PC-3 (cell line): ENCODE measurements around the gene HLA-DQA1. TPM values are rescaled to one million over a fixed set of nuclear protein-coding genes. Genes with fewer than 3 reads are reported as not detected.
"Not testable (repeated sequence)": the region's sequence is repeated elsewhere in the genome, so short reads cannot be mapped to it uniquely, and the experiment has no call there.

Experiments used
- ATAC-seq: fragments of 200-7000 bp; cut with Tn5 transposase; 2 replicates; pipeline ENCODE4 v1.9.1; 2020; ENCODE audit warnings: mild to moderate bottlenecking, moderate library complexity
- BruUV-seq: library from RNA; stranded (reverse); fragments of 400-500 nt; replicated peaks from 2 replicates; lab custom pipeline; 2021; lab: Mats Ljungman, UMichigan
- CTCF ChIA-PET: fragments of 300-600 bp; sonication (Branson Sonifier 250); formaldehyde crosslinking; loops from one replicate; lab custom pipeline; 2022; ENCODE audit warnings: antibody characterized with exemption; lab: Charles Lee
- POLR2A ChIA-PET: fragments of 300-600 bp; sonication (Branson Sonifier 250); formaldehyde crosslinking; loops from one replicate; lab custom pipeline; 2022; ENCODE audit warnings: antibody characterized with exemption; ENCODE audit not compliant: unreplicated experiment; lab: Charles Lee
- DNase-seq: peaks from one replicate; pipeline ENCODE4 v3.0.0-alpha.2; 2015
- H2AFZ ChIP-seq: fragments of 300-600 bp; sonication (generic); 2 replicates; pipeline ENCODE4 v1.6.0; 2016; ENCODE audit warnings: antibody characterized with exemption, low read length
- H3F3A ChIP-seq: fragments of 300-600 bp; sonication (generic); one replicate; pipeline ENCODE4 v1.6.0; 2017; ENCODE audit warnings: antibody characterized with exemption, low read length, control low read depth, mild to moderate bottlenecking; ENCODE audit not compliant: unreplicated experiment
- H3K27ac ChIP-seq: fragments of 300-600 bp; sonication (generic); 2 replicates; pipeline ENCODE4 v1.5.1; 2016; ENCODE audit warnings: mild to moderate bottlenecking, low read length
- H3K27me3 ChIP-seq: fragments of 300-600 bp; sonication (generic); 2 replicates; pipeline ENCODE4 v1.6.1; 2016; ENCODE audit warnings: low read length, mixed read lengths
- H3K36me3 ChIP-seq: fragments of 300-600 bp; sonication (generic); 2 replicates; pipeline ENCODE4 v1.6.1; 2016; ENCODE audit warnings: low read depth, mixed run types, low read length, mixed read lengths
- H3K4me1 ChIP-seq: fragments of 300-600 bp; sonication (generic); 2 replicates; pipeline ENCODE4 v1.5.1; 2016; ENCODE audit warnings: low read length; ENCODE audit not compliant: insufficient read depth
- H3K4me2 ChIP-seq: fragments of 300-600 bp; sonication (generic); 2 replicates; pipeline ENCODE4 v1.6.0; 2016; ENCODE audit warnings: low read length
- H3K4me3 ChIP-seq: fragments of 300-600 bp; sonication (generic); 2 replicates; pipeline ENCODE4 v1.5.1; 2016; ENCODE audit warnings: mild to moderate bottlenecking, low read length, mixed read lengths
- H3K79me2 ChIP-seq: fragments of 300-600 bp; sonication (generic); 2 replicates; pipeline ENCODE4 v1.6.1; 2017; ENCODE audit warnings: low read length, mixed read lengths
- H3K9ac ChIP-seq: fragments of 300-600 bp; sonication (generic); 2 replicates; pipeline ENCODE4 v1.6.0; 2016; ENCODE audit warnings: mild to moderate bottlenecking, low read length
- H3K9me2 ChIP-seq: fragments of 300-600 bp; sonication (generic); replicated peaks from 2 replicates; pipeline ENCODE4 v1.6.1; 2016; ENCODE audit warnings: mixed run types, low read length, mixed read lengths
- H3K9me3 ChIP-seq: fragments of 300-600 bp; sonication (generic); 2 replicates; pipeline ENCODE4 v1.6.1; 2016; ENCODE audit warnings: low read length, mixed read lengths
- H4K20me1 ChIP-seq: fragments of 300-600 bp; sonication (generic); 2 replicates; pipeline ENCODE4 v1.6.1; 2016; ENCODE audit warnings: low read length, mixed read lengths
- EZH2 ChIP-seq: fragments of 300-600 bp; sonication (generic); IDR thresholded peaks from one replicate; pipeline ENCODE4 v1.6.1; 2017; ENCODE audit warnings: antibody characterized with exemption, mild to moderate bottlenecking, low read length; ENCODE audit not compliant: unreplicated experiment
- EZH2phosphoT487 ChIP-seq: fragments of 300-600 bp; sonication (generic); IDR thresholded peaks from 2 replicates; pipeline ENCODE4 v1.6.1; 2018; ENCODE audit warnings: mild to moderate bottlenecking, antibody characterized with exemption, low read length, borderline replicate concordance
- intact Hi-C: fragments of 100-400 bp; cut with micrococcal nuclease; formaldehyde crosslinking; loops from 2 replicates; pipeline ENCODE4 v1.9.0; 2023
- total RNA-seq: library from RNA; depleted of rRNA; stranded (reverse); fragments of >200 nt; gene quantifications from 2 replicates; pipeline ENCODE4 v1.2.3, GENCODE V29; 2014
- TF ChIP-seq, protein P1 (sequence below): fragments of 300-600 bp; sonication (generic); conservative IDR thresholded peaks from 2 replicates; pipeline ENCODE4 v1.5.1; 2017; ENCODE audit warnings: antibody characterized with exemption, low read depth, mild to moderate bottlenecking, low read length

Gene HLA-DQA1
- total RNA-seq, 1 experiment from 2014 or later, result not detected

DNA sequence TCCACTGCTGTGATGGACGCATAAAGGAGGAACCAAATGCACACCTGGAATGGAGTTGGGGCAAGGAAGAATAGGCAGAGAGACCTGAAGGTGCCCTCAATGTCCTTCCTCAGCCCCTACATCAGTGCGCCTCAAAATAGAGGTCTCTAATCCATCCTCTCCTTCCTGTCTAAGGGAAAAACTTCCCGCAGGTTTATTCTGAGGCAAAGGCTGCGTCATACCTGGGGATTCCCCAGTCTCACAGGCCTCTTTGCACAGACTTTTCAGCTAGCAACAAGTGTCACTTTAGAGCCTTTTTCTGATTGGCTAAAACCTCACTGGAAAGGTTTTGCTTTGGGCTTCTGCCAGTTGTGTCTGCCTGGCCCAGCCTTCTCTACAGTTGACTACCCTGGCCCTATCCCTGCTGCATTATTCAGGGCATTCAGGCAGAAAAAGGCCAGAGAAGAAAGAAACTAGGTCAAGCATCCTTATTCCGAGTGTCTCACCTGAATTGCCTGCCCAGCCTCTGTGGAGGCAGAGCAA, 31.1 kb downstream of the HLA-DQA1 start:
- Histone ChIP-seq H3K9ac (no peak overlapping the region), H3F3A (no peaks in the 10 kb centered on the region), H3K4me1 (no peaks in the 10 kb centered on the region), H4K20me1 (no peaks in the 10 kb centered on the region), H3K27me3 (peaks cover 35% of the 10 kb centered on the region), H3K27ac (no peak overlapping the region), H3K4me3 (no peak overlapping the region), H3K9me2 (no peaks in the 10 kb centered on the region), H3K9me3 (no peaks in the 10 kb centered on the region), H3K4me2 (no peak overlapping the region), H3K36me3 (no peaks in the 10 kb centered on the region), H3K79me2 (no peaks in the 10 kb centered on the region), H2AFZ (no peak overlapping the region)
- no peak for TF ChIP-seq EZH2
- TF ChIP-seq, protein P1, sequence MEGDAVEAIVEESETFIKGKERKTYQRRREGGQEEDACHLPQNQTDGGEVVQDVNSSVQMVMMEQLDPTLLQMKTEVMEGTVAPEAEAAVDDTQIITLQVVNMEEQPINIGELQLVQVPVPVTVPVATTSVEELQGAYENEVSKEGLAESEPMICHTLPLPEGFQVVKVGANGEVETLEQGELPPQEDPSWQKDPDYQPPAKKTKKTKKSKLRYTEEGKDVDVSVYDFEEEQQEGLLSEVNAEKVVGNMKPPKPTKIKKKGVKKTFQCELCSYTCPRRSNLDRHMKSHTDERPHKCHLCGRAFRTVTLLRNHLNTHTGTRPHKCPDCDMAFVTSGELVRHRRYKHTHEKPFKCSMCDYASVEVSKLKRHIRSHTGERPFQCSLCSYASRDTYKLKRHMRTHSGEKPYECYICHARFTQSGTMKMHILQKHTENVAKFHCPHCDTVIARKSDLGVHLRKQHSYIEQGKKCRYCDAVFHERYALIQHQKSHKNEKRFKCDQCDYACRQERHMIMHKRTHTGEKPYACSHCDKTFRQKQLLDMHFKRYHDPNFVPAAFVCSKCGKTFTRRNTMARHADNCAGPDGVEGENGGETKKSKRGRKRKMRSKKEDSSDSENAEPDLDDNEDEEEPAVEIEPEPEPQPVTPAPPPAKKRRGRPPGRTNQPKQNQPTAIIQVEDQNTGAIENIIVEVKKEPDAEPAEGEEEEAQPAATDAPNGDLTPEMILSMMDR, result no peak
- no peak for TF ChIP-seq EZH2phosphoT487
- peak; percentile 74 for DNase-seq
- ATAC-seq, result peak; percentile 29; the same call in 1 of the 2 replicates
- POLR2A ChIA-PET, result no interaction called here
- intact Hi-C loops, result loop anchor here (10.0 kb wide), 1 partner anchor 97 kb away; the partner anchor contains the start of gene HLA-DQB2
- CTCF ChIA-PET, result no interaction called here
- no TSS peak for BruUV-seq

DNA sequence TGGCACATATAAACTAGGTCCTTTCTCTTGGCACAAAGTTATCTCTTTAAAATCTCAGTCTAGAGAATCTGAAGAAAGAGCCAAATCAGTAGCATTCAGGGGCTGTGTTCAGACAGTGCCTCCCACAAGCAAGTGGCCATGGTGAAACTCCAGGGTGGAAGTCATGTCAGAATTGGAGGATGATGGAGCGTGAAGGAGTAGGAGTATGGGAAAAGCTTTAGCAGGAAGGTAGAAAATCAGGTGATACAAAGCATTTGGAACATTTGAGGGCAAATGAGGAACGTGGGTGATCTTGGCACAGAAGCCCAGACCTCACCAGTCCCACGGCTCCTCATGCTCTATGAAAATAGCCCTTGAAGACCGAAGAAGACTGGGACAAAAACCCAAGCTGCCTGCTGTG, 32.0 kb downstream of the HLA-DQA1 start:
- Histone ChIP-seq H3F3A (no peaks in the 10 kb centered on the region), H4K20me1 (no peaks in the 10 kb centered on the region), H3K36me3 (no peaks in the 10 kb centered on the region), H2AFZ (no peak overlapping the region), H3K9me3 (no peaks in the 10 kb centered on the region), H3K9me2 (no peaks in the 10 kb centered on the region), H3K9ac (no peak overlapping the region), H3K27ac (no peak overlapping the region), H3K4me1 (no peaks in the 10 kb centered on the region), H3K79me2 (no peaks in the 10 kb centered on the region), H3K4me2 (no peak overlapping the region), H3K4me3 (no peak overlapping the region), H3K27me3 (peaks cover 27% of the 10 kb centered on the region)
- intact Hi-C loops, result loop anchor here (10.0 kb wide), 1 partner anchor 96 kb away; the partner anchor contains the start of gene HLA-DQB2
- no peak for DNase-seq
- POLR2A ChIA-PET, result no interaction called here
- CTCF ChIA-PET, result no interaction called here
- TF ChIP-seq, protein P1, result no peak
- TF ChIP-seq EZH2phosphoT487, result no peak
- TF ChIP-seq EZH2, result no peak
- BruUV-seq, result no TSS peak
- ATAC-seq, result no peak

DNA sequence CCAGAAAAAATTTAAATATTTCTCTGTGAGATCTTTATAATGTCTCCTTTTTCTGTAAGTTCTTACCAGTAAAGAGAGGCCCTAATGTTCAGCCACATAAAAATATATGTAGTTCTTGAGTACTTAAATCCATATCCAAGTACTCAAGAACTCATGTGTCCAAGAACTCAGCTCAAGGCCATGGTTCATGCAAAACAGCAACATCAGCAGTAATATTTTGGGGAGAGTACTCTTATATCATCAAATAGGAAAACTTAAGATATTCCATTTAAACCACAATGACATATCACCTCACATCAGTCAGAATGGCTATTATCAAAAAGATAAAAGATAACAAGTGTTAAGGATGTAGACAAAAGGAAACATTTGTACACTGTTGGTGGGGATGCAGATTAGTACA, 32.7 kb downstream of the HLA-DQA1 start:
- Histone ChIP-seq H3K79me2 (no peaks in the 10 kb centered on the region), H3F3A (no peaks in the 10 kb centered on the region), H3K9ac (no peak overlapping the region), H4K20me1 (no peaks in the 10 kb centered on the region), H3K4me1 (no peaks in the 10 kb centered on the region), H3K36me3 (no peaks in the 10 kb centered on the region), H3K4me2 (no peak overlapping the region), H3K27me3 (peaks cover 22% of the 10 kb centered on the region), H2AFZ (no peak overlapping the region), H3K9me3 (no peaks in the 10 kb centered on the region), H3K4me3 (no peak overlapping the region), H3K9me2 (no peaks in the 10 kb centered on the region), H3K27ac (no peak overlapping the region)
- BruUV-seq, result no TSS peak
- DNase-seq, result no peak
- ChIA-PET POLR2A (no interaction called here), CTCF (no interaction called here)
- ATAC-seq, result no peak
- intact Hi-C loops, result loop anchor here (10.0 kb wide), 1 partner anchor 95 kb away; the partner anchor contains the start of gene HLA-DQB2
- TF ChIP-seq EZH2 (no peak), EZH2phosphoT487 (no peak)
- TF ChIP-seq, protein P1, result no peak

DNA sequence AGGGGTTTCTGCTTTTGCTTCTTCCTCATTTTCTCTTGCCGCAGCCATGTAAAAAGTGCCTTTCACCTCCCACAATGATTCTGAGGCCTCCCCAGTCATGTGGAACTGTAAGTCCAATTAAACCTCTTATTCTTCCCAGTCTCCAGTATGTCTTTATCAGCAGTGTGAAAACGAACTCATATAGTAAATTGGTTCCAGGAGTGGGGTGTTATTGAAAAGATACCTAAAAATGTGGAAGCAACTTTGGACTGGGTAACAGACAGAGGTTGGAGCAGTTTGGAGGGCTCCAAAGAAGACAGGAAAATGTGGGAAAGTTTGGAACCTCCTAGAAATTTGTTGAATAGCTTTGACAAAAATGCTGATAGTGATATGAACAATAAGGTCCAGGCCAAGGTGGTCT, 34.7 kb downstream of the HLA-DQA1 start:
- intact Hi-C loops, H3K36me3 ChIP-seq, H3K27ac ChIP-seq, H3K9me2 ChIP-seq, H4K20me1 ChIP-seq, H3K9me3 ChIP-seq, H3K79me2 ChIP-seq, CTCF ChIA-PET, DNase-seq, H3K9ac ChIP-seq, BruUV-seq, ATAC-seq, H3K4me1 ChIP-seq, H3K4me3 ChIP-seq, H3F3A ChIP-seq, H2AFZ ChIP-seq, H3K27me3 ChIP-seq, H3K4me2 ChIP-seq, POLR2A ChIA-PET: not testable (repeated sequence)
